WERI-Rb-1 (cell line): ENCODE measurements around the gene SLC2A4RG.

Source experiments
- DNase-seq: peaks from one replicate; pipeline ENCODE4 v3.0.0-alpha.2; 2020
- H3K27ac ChIP-seq: fragments of 250-450 bp; sonication (Bioruptor Pico); 2 replicates; pipeline ENCODE4 v1.5.1; 2020; ENCODE audit warnings: mild to moderate bottlenecking, moderate library complexity
- H3K27me3 ChIP-seq: fragments of 250-450 bp; sonication (Bioruptor Pico); 2 replicates; pipeline ENCODE4 v1.5.1; 2021; ENCODE audit warnings: mild to moderate bottlenecking, low read depth, moderate library complexity; ENCODE audit not compliant: insufficient read depth, severe bottlenecking
- H3K36me3 ChIP-seq: fragments of 250-450 bp; sonication (Bioruptor Pico); 2 replicates; pipeline ENCODE4 v1.5.1; 2020; ENCODE audit warnings: mild to moderate bottlenecking, moderate library complexity
- H3K4me3 ChIP-seq: 2 replicates; pipeline ENCODE4 v1.5.1; 2011; ENCODE audit warnings: low read depth, mild to moderate bottlenecking, control low read depth, low read length
- H3K9me3 ChIP-seq: fragments of 250-450 bp; sonication (Bioruptor Pico); 2 replicates; pipeline ENCODE4 v1.5.1; 2021; ENCODE audit warnings: mild to moderate bottlenecking, moderate library complexity; ENCODE audit not compliant: severe bottlenecking
- CTCF ChIP-seq: IDR thresholded peaks from 2 replicates; pipeline ENCODE4 v1.5.1; 2011; ENCODE audit warnings: low read depth, mild to moderate bottlenecking, control low read depth, inconsistent platforms, low read length

Gene SLC2A4RG

DNA sequence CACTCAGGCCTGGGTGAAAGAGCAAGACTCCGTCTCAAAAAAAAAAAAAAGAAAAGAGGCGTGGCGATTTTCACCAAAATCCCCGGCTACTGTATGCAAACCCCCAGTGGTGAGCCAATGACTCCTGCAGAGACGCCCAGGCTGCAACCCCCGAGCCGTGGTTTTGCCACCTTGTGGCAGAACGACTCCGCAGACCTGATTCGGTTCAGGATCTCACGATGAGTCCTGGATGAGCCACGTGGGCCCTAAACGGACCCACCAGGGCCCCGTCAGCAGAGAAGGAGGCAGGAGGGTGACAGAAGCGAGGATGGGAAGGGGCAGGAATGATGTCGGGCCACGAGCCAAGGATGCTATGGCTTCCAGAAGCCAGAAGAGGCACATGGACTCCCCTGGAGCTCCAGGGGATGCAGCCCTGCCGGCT, 42.5 kb downstream of the SLC2A4RG start:
- no peak overlapping the region for H3K4me3 ChIP-seq
- DNase-seq: no peak
- H3K27me3 ChIP-seq: no peaks in the 10 kb centered on the region
- H3K36me3 ChIP-seq: no peaks in the 10 kb centered on the region
- H3K9me3 ChIP-seq: no peaks in the 10 kb centered on the region
- TF ChIP-seq CTCF: no peak
- no peak overlapping the region for H3K27ac ChIP-seq

GRCh38 chr20:63782521-63782971, 43.0 kb downstream of the SLC2A4RG start:
- Histone ChIP-seq H3K27me3 (no peaks in the 10 kb centered on the region), H3K4me3 (no peak overlapping the region), H3K27ac (no peak overlapping the region), H3K36me3 (no peaks in the 10 kb centered on the region), H3K9me3 (no peaks in the 10 kb centered on the region)
- no peak for TF ChIP-seq CTCF
- no peak for DNase-seq

DNA sequence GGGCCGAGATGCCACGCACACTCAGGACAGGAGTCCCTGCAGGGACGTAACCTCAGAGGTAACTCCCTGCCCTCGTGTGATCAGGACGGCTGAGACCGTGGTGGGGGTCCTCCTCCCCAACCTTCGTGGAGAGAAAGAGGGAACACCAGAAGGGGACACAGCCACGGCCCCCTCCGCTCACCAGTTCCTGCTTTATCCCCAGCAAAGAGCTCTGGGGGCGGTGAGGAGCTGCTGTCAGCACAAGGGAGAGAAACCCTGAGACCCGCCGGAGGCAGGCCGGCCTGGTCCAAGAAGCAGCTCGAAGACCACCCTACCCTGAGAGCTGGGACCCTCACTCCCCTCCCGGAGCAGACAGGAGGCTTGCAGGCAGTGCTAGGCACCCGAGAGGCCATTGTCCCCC, 44.4 kb downstream of the SLC2A4RG start:
- no peak for DNase-seq
- Histone ChIP-seq H3K9me3 (no peaks in the 10 kb centered on the region), H3K27ac (no peak overlapping the region), H3K27me3 (no peaks in the 10 kb centered on the region), H3K4me3 (no peak overlapping the region), H3K36me3 (no peaks in the 10 kb centered on the region)
- TF ChIP-seq CTCF: no peak

GRCh38 chr20:63785691-63786131, 46.1 kb downstream of the SLC2A4RG start:
- H3K9me3 ChIP-seq: no peaks in the 10 kb centered on the region
- no peaks in the 10 kb centered on the region for H3K27me3 ChIP-seq
- no peaks in the 10 kb centered on the region for H3K36me3 ChIP-seq
- no peak for DNase-seq
- H3K27ac ChIP-seq: no peak overlapping the region
- TF ChIP-seq CTCF: no peak
- H3K4me3 ChIP-seq: no peak overlapping the region

- H3K4me3 ChIP-seq: no peak overlapping the region
- H3K27ac ChIP-seq: no peak overlapping the region
- no peaks in the 10 kb centered on the region for H3K27me3 ChIP-seq
- no peak for DNase-seq
- H3K9me3 ChIP-seq: no peaks in the 10 kb centered on the region
- no peak for TF ChIP-seq CTCF
- no peaks in the 10 kb centered on the region for H3K36me3 ChIP-seq
Measured at GRCh38 chr20:63787302-63787701, 47.7 kb downstream of the SLC2A4RG start.

- H3K27ac ChIP-seq: no peak overlapping the region
- no peaks in the 10 kb centered on the region for H3K36me3 ChIP-seq
- no peak overlapping the region for H3K4me3 ChIP-seq
- no peaks in the 10 kb centered on the region for H3K27me3 ChIP-seq
- no peak for DNase-seq
- no peaks in the 10 kb centered on the region for H3K9me3 ChIP-seq
- no peak for TF ChIP-seq CTCF
Measured at GRCh38 chr20:63787749-63788148, 48.2 kb downstream of the SLC2A4RG start.
